Endothelial cell of umbilical vein (primary cell): ENCODE measurements around the gene DBP.

Experiments
- CTCF ChIP-seq, 2 donors: IDR thresholded peaks; 1 replicate in 1 of 2; 2 replicates in 1 of 2; pipeline ENCODE4 v1.5.1; 2011; ENCODE audit warnings: low read length in 2 of 2, mild to moderate bottlenecking in 2 of 2, moderate library complexity in 2 of 2, control low read depth in 1 of 2, inconsistent platforms in 1 of 2, low read depth in 1 of 2; ENCODE audit not compliant: insufficient read depth in 1 of 2; ENCODE audit errors: extremely low read depth in 1 of 2
- EZH2 ChIP-seq: IDR thresholded peaks from 2 replicates; pipeline ENCODE4 v1.6.1; 2012; ENCODE audit warnings: borderline replicate concordance, low read depth, mild to moderate bottlenecking, moderate library complexity, low read length, inconsistent platforms; ENCODE audit not compliant: severe bottlenecking
- FOS ChIP-seq: IDR thresholded peaks from 2 replicates; pipeline ENCODE4 v1.6.1; 2011; ENCODE audit warnings: mild to moderate bottlenecking, low read length, moderate library complexity, borderline replicate concordance; ENCODE audit not compliant: insufficient read depth
- GATA2 ChIP-seq: IDR thresholded peaks from 2 replicates; pipeline ENCODE4 v1.7.0; 2011; ENCODE audit warnings: low read depth, mild to moderate bottlenecking, moderate library complexity, mixed read lengths, low read length; ENCODE audit not compliant: insufficient read length, insufficient read depth
- JUN ChIP-seq: IDR thresholded peaks from 2 replicates; pipeline ENCODE4 v1.6.1; 2011; ENCODE audit warnings: borderline replicate concordance, low read depth; ENCODE audit not compliant: insufficient read length, insufficient read depth
- MAX ChIP-seq: IDR thresholded peaks from 2 replicates; pipeline ENCODE4 v1.6.1; 2011; ENCODE audit not compliant: insufficient read depth, insufficient read length
- MYC ChIP-seq: IDR thresholded peaks from one replicate; pipeline ENCODE4 v1.6.1; 2011; ENCODE audit warnings: mild to moderate bottlenecking, low read depth, low read length
- POLR2A ChIP-seq: IDR thresholded peaks from 2 replicates; pipeline ENCODE4 v1.6.1; 2012; ENCODE audit warnings: low read depth, mild to moderate bottlenecking, control low read depth, low read length
- POLR2AphosphoS5 ChIP-seq: IDR thresholded peaks from 2 replicates; pipeline ENCODE4 v1.6.1; 2012; ENCODE audit warnings: low read depth, mild to moderate bottlenecking, control low read depth, low read length, moderate library complexity; ENCODE audit not compliant: insufficient read depth

DNA sequence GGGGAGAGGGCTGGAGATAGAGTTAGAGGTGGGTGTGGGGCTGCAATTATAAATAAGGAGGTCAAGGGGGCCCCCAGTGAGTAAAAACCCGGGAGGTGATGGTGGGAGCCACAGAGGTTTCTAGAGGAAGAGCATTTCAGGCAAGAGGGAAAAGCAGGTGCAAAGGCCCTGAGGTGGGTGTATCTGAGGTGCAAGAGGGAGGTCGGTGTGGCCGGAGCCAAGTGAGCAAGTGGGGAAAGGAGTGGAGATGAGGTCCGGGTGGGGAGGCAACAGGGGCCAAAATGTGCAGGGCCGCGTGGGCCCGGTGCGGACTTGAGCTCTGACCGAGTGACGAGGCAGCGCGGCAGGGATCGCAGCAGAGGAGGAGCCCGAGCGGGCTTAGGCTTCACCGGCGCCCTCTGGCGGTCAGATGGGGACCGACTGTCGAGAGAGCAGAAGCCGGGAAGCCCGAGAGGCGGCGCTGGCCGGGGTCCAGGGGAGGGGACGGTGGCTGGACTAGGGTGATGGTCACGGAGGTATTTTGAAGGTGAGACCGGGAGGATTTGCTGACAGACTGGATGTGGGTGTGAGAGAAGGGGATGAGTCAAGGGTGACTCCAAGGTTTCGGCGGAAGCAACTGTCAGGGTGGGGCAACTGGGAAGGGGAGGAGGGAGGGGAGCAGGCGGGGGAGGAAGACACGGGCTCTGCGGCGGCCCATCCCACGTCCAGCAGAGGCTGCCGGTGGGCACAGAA lies 48.3 kb downstream of the DBP start:
- TF ChIP-seq CTCF (IDR thresholded peaks at IDR 0.05; ENCODE audit: extremely low read depth in 1 of 2, insufficient read depth in 1 of 2, low read depth in 1 of 2, low read length in 2 of 2) (peak; percentile 97 to 98), MAX (no peak), POLR2AphosphoS5 (no peak), EZH2 (no peak), JUN (no peak), POLR2A (no peak), FOS (no peak), MYC (no peak), GATA2 (no peak)
